GM21576 (cell line): ENCODE measurements around the gene ROR2.

ENCODE experiments used
- ATAC-seq: cut with Tn5 transposase; IDR thresholded peaks from one replicate; pipeline ENCODE4 v1.9.1; 2021; ENCODE audit warnings: mild to moderate bottlenecking, moderate library complexity; ENCODE audit not compliant: unreplicated experiment

The ROR2 gene

GRCh38 chr9:91603932-91604331 is 346.1 kb downstream of the ROR2 start:
- ATAC-seq: no peak

- no peak for ATAC-seq
Observed at GRCh38 chr9:91599564-91599963, 350.5 kb downstream of the ROR2 start.

- ATAC-seq: no peak
Observed at GRCh38 chr9:91591627-91592026, 358.4 kb downstream of the ROR2 start.

GRCh38 chr9:91589101-91589553 is 360.9 kb downstream of the ROR2 start:
- no peak for ATAC-seq

GRCh38 chr9:91586282-91586681 is 363.7 kb downstream of the ROR2 start:
- ATAC-seq: no peak

- ATAC-seq: no peak
Observed at GRCh38 chr9:91583966-91584365, 366.1 kb downstream of the ROR2 start.

GRCh38 chr9:91583161-91583875 is 366.7 kb downstream of the ROR2 start:
- no peak for ATAC-seq

GRCh38 chr9:91582181-91582580 is 367.8 kb downstream of the ROR2 start:
- no peak for ATAC-seq

GRCh38 chr9:91580136-91580535 is 369.9 kb downstream of the ROR2 start:
- no peak for ATAC-seq

GRCh38 chr9:91578911-91579310 is 371.1 kb downstream of the ROR2 start:
- no peak for ATAC-seq

- no peak for ATAC-seq
Observed at GRCh38 chr9:91577633-91578061, 372.4 kb downstream of the ROR2 start.

GRCh38 chr9:91572811-91573210 is 377.2 kb downstream of the ROR2 start:
- ATAC-seq: no peak

- no peak for ATAC-seq
Observed at GRCh38 chr9:91572044-91572443, 378.0 kb downstream of the ROR2 start.

GRCh38 chr9:91571036-91571435 is 379.0 kb downstream of the ROR2 start:
- no peak for ATAC-seq

- ATAC-seq: no peak
Observed at GRCh38 chr9:91567642-91568274, 382.3 kb downstream of the ROR2 start.

- ATAC-seq: no peak
Observed at GRCh38 chr9:91564081-91564670, 385.9 kb downstream of the ROR2 start.

GRCh38 chr9:91562416-91562815 is 387.6 kb downstream of the ROR2 start:
- ATAC-seq: no peak

GRCh38 chr9:91560301-91560700 is 389.7 kb downstream of the ROR2 start:
- ATAC-seq: no peak

GRCh38 chr9:91558879-91559278 is 391.1 kb downstream of the ROR2 start:
- ATAC-seq: no peak

- ATAC-seq: no peak
Observed at GRCh38 chr9:91558395-91558794, 391.6 kb downstream of the ROR2 start.

GRCh38 chr9:91557327-91557726 is 392.7 kb downstream of the ROR2 start:
- no peak for ATAC-seq

- ATAC-seq: no peak
Observed at GRCh38 chr9:91555132-91555531, 394.9 kb downstream of the ROR2 start.
